ENCODE measurements around the gene PKNOX2. TPM values are rescaled to one million over a fixed set of nuclear protein-coding genes. Genes with fewer than 3 reads are reported as not detected.
A peak's percentile ranks its signal among the peaks of the same experiment; 100 is the strongest.

Gene PKNOX2
- total RNA-seq, 3 donors from 2014 or later (not counting 1 experiment from before 2014, with no cell fraction given): not detected

- peaks cover 44 to 67% of the 10 kb centered on the region in 2 donors for H3K27me3 Mint-ChIP-seq (ENCODE audit: low read depth in 2 of 2)
- Histone ChIP-seq H3K27me3 (ENCODE audit: control insufficient read depth, insufficient read depth, low read length) (peaks cover 14% of the 10 kb centered on the region), H3K4me3 (ENCODE audit: low read length) (no peak overlapping the region), H3K4me1 (ENCODE audit: control insufficient read depth, insufficient read depth, low read length) (peaks cover 7% of the 10 kb centered on the region), H3K9me3 (ENCODE audit: control insufficient read depth, insufficient read depth, low read length) (no peaks in the 10 kb centered on the region), H3K36me3 (ENCODE audit: control insufficient read depth, insufficient read depth, low read length) (no peaks in the 10 kb centered on the region), H3K27ac (ENCODE audit: low read length) (no peak overlapping the region)
- DNase-seq (peak; percentile 63 to 74), ATAC-seq (peak; percentile 87 to 100 (median 96))
- no peaks in the 10 kb centered on the region for H3K36me3 Mint-ChIP-seq
- 23% methylated on average over 22 of the region's 22 CpGs for WGBS (ENCODE audit: insufficient coverage)
- no peak overlapping the region for H3K4me3 Mint-ChIP-seq
- H3K9me3 Mint-ChIP-seq: no peaks in the 10 kb centered on the region
- TF ChIP-seq CTCF (IDR thresholded peaks at IDR 0.05): peak; percentile 84
- no peak overlapping the region for H3K27ac Mint-ChIP-seq
- intact Hi-C loops (cut with micrococcal nuclease): loop anchor here (2.0 kb wide), 1 partner anchor 442 kb away; no protein-coding TSS in a partner anchor
- peaks cover 8 to 10% of the 10 kb centered on the region in 2 donors for H3K4me1 Mint-ChIP-seq
Measured at GRCh38 chr11:125404811-125405790, 240.6 kb downstream of the PKNOX2 start.

GRCh38 chr11:125407046-125407445 lies 242.5 kb downstream of the PKNOX2 start:
- Mint-ChIP-seq H3K27ac (no peak overlapping the region), H3K36me3 (no peaks in the 10 kb centered on the region), H3K4me1 (peaks cover 8 to 10% of the 10 kb centered on the region in 2 donors), H3K4me3 (no peak overlapping the region), H3K27me3 (ENCODE audit: low read depth in 2 of 2) (peaks cover 34 to 61% of the 10 kb centered on the region in 2 donors), H3K9me3 (no peaks in the 10 kb centered on the region)
- Histone ChIP-seq H3K4me3 (ENCODE audit: low read length) (no peak overlapping the region), H3K9me3 (ENCODE audit: control insufficient read depth, insufficient read depth, low read length) (no peaks in the 10 kb centered on the region), H3K27me3 (ENCODE audit: control insufficient read depth, insufficient read depth, low read length) (peaks cover 14% of the 10 kb centered on the region), H3K4me1 (ENCODE audit: control insufficient read depth, insufficient read depth, low read length) (peaks cover 7% of the 10 kb centered on the region), H3K36me3 (ENCODE audit: control insufficient read depth, insufficient read depth, low read length) (no peaks in the 10 kb centered on the region), H3K27ac (ENCODE audit: low read length) (no peak overlapping the region)
- intact Hi-C loops (cut with micrococcal nuclease): no loop called here
- DNase-seq (no peak), ATAC-seq (no peak)
- no peak for TF ChIP-seq CTCF (IDR thresholded peaks at IDR 0.05)
- 38% methylated on average over 2 of the region's 2 CpGs for WGBS (ENCODE audit: insufficient coverage)

- H3K36me3 ChIP-seq (ENCODE audit: control insufficient read depth, insufficient read depth, low read length): no peaks in the 10 kb centered on the region
- no peaks in the 10 kb centered on the region for H3K9me3 ChIP-seq (ENCODE audit: control insufficient read depth, insufficient read depth, low read length)
- H3K4me3 ChIP-seq (ENCODE audit: low read length): no peak overlapping the region
- peaks cover 27 to 48% of the 10 kb centered on the region in 2 donors for H3K27me3 Mint-ChIP-seq (ENCODE audit: low read depth in 2 of 2)
- ATAC-seq: no peak
- intact Hi-C loops (cut with micrococcal nuclease): no loop called here
- no peak for TF ChIP-seq CTCF (IDR thresholded peaks at IDR 0.05)
- no peak overlapping the region for H3K4me3 Mint-ChIP-seq
- no peak for DNase-seq
- 72% methylated on average over 12 of the region's 12 CpGs for WGBS (ENCODE audit: insufficient coverage)
- H3K27me3 ChIP-seq (ENCODE audit: control insufficient read depth, insufficient read depth, low read length): peaks cover 14% of the 10 kb centered on the region
- H3K27ac Mint-ChIP-seq: no peak overlapping the region
- no peaks in the 10 kb centered on the region for H3K9me3 Mint-ChIP-seq
- H3K36me3 Mint-ChIP-seq: no peaks in the 10 kb centered on the region
- peaks cover 7% of the 10 kb centered on the region for H3K4me1 ChIP-seq (ENCODE audit: control insufficient read depth, insufficient read depth, low read length)
- H3K27ac ChIP-seq (ENCODE audit: low read length): no peak overlapping the region
- peaks cover 8 to 10% of the 10 kb centered on the region in 2 donors for H3K4me1 Mint-ChIP-seq
Measured at GRCh38 chr11:125408311-125408711, 243.8 kb downstream of the PKNOX2 start.

Measured in natural killer cell (primary cell).